Bronchial epithelial cell (primary cell): ENCODE data around the gene DIRAS1. TPM values are rescaled to one million over a fixed set of nuclear protein-coding genes. Genes with fewer than 3 reads are reported as not detected.
"Not testable (repeated sequence)": the region's sequence is repeated elsewhere in the genome, so short reads cannot be mapped to it uniquely, and the experiment has no call there.

Experiments
- DNase-seq: peaks from one replicate; pipeline ENCODE4 v3.0.0-alpha.2; 2010; ENCODE audit warnings: low read depth
- FAIRE-seq: peaks from 2 replicates; lab custom pipeline; 2011; peaks lifted over from hg19 to GRCh38; lab: Jason Lieb, UNC
- H3K27me3 ChIP-seq: 2 replicates; pipeline ENCODE4 v1.5.1; 2011; ENCODE audit warnings: low read length; ENCODE audit not compliant: control insufficient read depth, insufficient read depth
- H3K36me3 ChIP-seq: 2 replicates; pipeline ENCODE4 v1.5.1; 2011; ENCODE audit warnings: low read length; ENCODE audit not compliant: control insufficient read depth, insufficient read depth
- H3K4me3 ChIP-seq: 2 replicates; pipeline ENCODE4 v1.5.1; 2011; ENCODE audit warnings: mild to moderate bottlenecking, low read depth, low read length, control low read depth
- CTCF ChIP-seq: IDR thresholded peaks from 2 replicates; pipeline ENCODE4 v1.5.1; 2011; ENCODE audit warnings: mild to moderate bottlenecking, moderate library complexity, low read length, control low read depth, inconsistent platforms; ENCODE audit not compliant: insufficient read depth, severe bottlenecking
- total RNA-seq: library from RNA; depleted of rRNA; stranded (reverse); fragments of >200 nt; gene quantifications from 2 replicates; pipeline ENCODE4 v1.2.1, GENCODE V29; 2014

DIRAS1 gene
- total RNA-seq, 1 donor from 2014 or later = under 0.01 TPM

DNA sequence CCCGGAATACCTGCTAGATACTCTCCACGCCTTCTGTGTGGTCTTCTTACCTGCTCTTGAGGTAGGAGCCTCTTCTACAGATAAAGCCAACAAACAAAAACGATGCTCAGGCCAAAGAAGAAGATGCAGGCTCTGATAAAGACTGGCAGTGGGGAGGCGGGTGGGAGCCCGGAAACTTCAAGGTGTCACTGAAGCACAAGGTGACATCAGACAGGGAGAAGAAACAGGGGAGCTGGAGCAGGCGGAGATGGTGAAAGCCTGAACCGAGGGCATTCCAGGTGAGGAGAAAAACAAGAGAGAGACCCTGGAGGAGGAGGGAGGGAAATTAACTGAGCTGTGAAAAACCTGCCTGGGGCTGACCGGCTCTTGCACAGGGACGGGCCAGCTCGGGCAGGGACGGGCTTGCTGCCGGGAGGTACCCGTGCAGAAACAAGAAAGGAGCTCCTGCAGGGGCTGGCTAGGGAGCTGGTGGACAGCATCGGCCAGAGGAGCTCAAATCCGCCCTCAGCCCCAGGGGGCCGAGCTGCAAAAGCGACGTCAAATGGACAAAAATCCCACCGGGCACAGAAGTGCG, 37.7 kb downstream of the DIRAS1 start:
- Histone ChIP-seq H3K4me3 (no peak overlapping the region), H3K27me3 (no peaks in the 10 kb centered on the region), H3K36me3 (no peaks in the 10 kb centered on the region)
- FAIRE-seq (no peak), DNase-seq (no peak)
- no peak for TF ChIP-seq CTCF

DNA sequence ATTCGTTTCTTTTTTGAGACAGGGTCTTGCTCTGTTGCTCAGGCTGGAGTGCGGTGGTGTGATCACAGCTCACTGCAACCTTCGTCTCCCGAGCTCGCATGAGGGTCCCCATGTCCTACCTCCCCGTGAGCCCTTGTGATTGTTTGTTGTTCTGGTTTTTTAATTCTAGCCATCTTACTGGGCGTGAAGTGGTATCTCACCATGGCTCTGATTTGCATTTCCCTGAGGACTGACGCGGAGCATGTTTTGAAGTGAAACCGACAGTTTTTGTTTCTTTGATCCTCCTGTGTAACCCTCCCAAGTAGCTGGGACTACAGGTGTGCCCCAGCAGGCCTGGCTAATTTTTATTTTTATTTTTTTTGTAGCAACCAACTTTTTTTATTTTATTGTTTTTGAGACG, 40.4 kb downstream of the DIRAS1 start:
- Histone ChIP-seq H3K36me3 (no peaks in the 10 kb centered on the region), H3K27me3 (no peaks in the 10 kb centered on the region), H3K4me3 (no peak overlapping the region)
- no peak for DNase-seq
- FAIRE-seq = no peak
- no peak for TF ChIP-seq CTCF

GRCh38 chr19:2679439-2679838, 41.7 kb downstream of the DIRAS1 start:
- DNase-seq = no peak
- no peak for FAIRE-seq
- no peak for TF ChIP-seq CTCF
- H3K27me3 ChIP-seq = no peaks in the 10 kb centered on the region
- no peaks in the 10 kb centered on the region for H3K36me3 ChIP-seq
- no peak overlapping the region for H3K4me3 ChIP-seq

- not testable (repeated sequence) for H3K36me3 ChIP-seq, H3K27me3 ChIP-seq, H3K4me3 ChIP-seq, DNase-seq, FAIRE-seq
Measured at GRCh38 chr19:2678948-2679347, 42.2 kb downstream of the DIRAS1 start.

DNA sequence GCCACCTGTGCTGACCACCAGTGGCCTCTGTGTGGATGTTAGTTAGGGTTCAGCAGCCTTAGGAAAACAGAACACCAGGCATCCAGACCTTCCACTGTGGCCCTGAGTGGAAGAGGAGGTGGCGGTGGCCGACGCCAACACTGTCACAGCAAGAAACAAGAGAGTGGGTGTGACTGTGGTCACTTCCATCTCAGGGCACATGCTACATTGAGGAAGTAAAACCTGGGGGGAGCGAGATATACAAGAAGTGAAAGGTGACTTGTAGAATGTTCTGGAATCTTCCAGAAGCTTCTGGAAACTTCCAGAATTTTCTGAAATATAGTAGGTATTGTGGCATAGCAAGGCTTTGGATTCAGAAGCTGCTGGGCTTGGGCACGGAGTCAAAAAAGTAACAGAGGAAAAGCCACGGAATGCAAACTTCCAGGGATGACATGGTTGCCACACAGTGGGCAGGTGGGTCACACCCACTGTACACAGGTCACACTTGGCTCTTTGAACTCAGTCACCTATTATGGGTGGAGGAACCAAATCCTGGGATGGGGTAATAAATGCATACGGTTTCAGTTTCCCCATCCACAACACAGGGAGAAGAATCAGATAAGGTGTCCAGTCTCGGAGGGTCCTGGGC, 43.0 kb downstream of the DIRAS1 start:
- no peak for FAIRE-seq
- H3K36me3 ChIP-seq = no peaks in the 10 kb centered on the region
- H3K4me3 ChIP-seq = no peak overlapping the region
- DNase-seq = no peak
- no peaks in the 10 kb centered on the region for H3K27me3 ChIP-seq
- no peak for TF ChIP-seq CTCF

GRCh38 chr19:2676823-2677222, 44.3 kb downstream of the DIRAS1 start:
- FAIRE-seq = no peak
- TF ChIP-seq CTCF = no peak
- no peaks in the 10 kb centered on the region for H3K36me3 ChIP-seq
- H3K4me3 ChIP-seq = no peak overlapping the region
- no peak for DNase-seq
- no peaks in the 10 kb centered on the region for H3K27me3 ChIP-seq
